Measurements from ENCODE around the gene HARBI1.

GRCh38 chr11:46616551-46617133, 385 bp downstream of the HARBI1 start:
- TF ChIP-seq CTCF (IDR thresholded peaks at IDR 0.05; ENCODE audit: low read depth, low read length, poor library complexity, severe bottlenecking) (no peak), EZH2phosphoT487 (IDR thresholded peaks at IDR 0.05; ENCODE audit: borderline replicate concordance, low read length) (no peak)

All from DOHH2 (cell line).